Astrocyte of the spinal cord (primary cell): ENCODE results near the gene DNTT.

ENCODE experiments used
- DNase-seq: peaks from one replicate; pipeline ENCODE4 v3.0.0; 2011; ENCODE audit warnings: low read depth, low spot score
- H3K4me3 ChIP-seq: 2 replicates; pipeline ENCODE4 v1.5.1; 2011; ENCODE audit warnings: low read depth, mild to moderate bottlenecking, low read length, moderate library complexity
- in situ Hi-C: cut with HindIII; loops from 2 replicates; pipeline ENCODE4 v1.10.0; 2017; ENCODE audit warnings: low sequenced_read_pairs
- TF ChIP-seq, protein P1 (sequence below): IDR thresholded peaks from 2 replicates; pipeline ENCODE4 v1.5.1; 2012; ENCODE audit warnings: low read depth, mild to moderate bottlenecking, low read length, inconsistent platforms

Gene DNTT

GRCh38 chr10:96346295-96346694 is 42.1 kb downstream of the DNTT start:
- TF ChIP-seq, protein P1, sequence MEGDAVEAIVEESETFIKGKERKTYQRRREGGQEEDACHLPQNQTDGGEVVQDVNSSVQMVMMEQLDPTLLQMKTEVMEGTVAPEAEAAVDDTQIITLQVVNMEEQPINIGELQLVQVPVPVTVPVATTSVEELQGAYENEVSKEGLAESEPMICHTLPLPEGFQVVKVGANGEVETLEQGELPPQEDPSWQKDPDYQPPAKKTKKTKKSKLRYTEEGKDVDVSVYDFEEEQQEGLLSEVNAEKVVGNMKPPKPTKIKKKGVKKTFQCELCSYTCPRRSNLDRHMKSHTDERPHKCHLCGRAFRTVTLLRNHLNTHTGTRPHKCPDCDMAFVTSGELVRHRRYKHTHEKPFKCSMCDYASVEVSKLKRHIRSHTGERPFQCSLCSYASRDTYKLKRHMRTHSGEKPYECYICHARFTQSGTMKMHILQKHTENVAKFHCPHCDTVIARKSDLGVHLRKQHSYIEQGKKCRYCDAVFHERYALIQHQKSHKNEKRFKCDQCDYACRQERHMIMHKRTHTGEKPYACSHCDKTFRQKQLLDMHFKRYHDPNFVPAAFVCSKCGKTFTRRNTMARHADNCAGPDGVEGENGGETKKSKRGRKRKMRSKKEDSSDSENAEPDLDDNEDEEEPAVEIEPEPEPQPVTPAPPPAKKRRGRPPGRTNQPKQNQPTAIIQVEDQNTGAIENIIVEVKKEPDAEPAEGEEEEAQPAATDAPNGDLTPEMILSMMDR: no peak
- no peak for DNase-seq
- in situ Hi-C loops: no loop called here

GRCh38 chr10:96352027-96352426 is 47.8 kb downstream of the DNTT start:
- H3K4me3 ChIP-seq: no peak overlapping the region
- DNase-seq: no peak
- TF ChIP-seq, protein P1: no peak
- in situ Hi-C loops: no loop called here

More at GRCh38 chr10:96346295-96346694, 42.1 kb downstream of the DNTT start:
- H3K4me3 ChIP-seq: no peak overlapping the region

GRCh38 chr10:96352582-96352981 is 48.3 kb downstream of the DNTT start:
- TF ChIP-seq, protein P1: no peak
- in situ Hi-C loops: no loop called here
- DNase-seq: no peak
- H3K4me3 ChIP-seq: no peak overlapping the region

DNA sequence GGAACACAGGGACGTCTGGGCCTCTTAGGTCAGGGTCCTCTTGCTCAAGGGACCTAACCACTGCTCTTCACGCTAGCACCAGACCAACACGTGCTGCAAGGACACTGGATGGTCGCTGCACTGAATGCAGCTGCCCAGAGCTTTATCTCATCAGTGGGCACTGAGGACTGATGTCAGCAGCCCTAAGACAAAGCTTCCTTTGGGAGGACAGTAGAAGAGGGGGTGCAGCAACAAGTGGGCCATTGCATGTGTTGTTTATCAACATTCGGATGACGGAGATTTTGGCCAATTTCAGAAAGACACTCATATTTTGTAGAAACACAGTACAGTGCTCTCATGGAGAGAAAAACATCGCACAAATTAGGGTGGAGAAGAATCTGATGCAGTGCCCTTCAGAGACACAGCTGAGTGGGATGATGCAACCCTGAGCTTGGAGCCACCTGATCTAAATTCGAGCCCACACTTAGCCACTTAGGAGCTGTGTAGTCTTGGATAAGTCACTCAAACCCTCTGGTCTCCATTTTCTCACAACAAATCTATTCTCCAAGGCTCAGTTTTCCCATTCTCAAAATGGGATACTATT is 52.9 kb downstream of the DNTT start:
- no peak overlapping the region for H3K4me3 ChIP-seq
- TF ChIP-seq, protein P1: no peak
- DNase-seq: no peak
- in situ Hi-C loops: no loop called here

- no peak within 1 kb of the TSS for H3K4me3 ChIP-seq
- in situ Hi-C loops: no loop called here
- no peak for DNase-seq
- TF ChIP-seq, protein P1: no peak
These were observed 54.8 kb downstream of the DNTT start, which contains the start of gene OPALIN for GRCh38 chr10:96358851-96359540. OPALIN (minus strand) TSS chr10:96359002; CDS start chr10:96358896, 106 bp downstream.

DNA sequence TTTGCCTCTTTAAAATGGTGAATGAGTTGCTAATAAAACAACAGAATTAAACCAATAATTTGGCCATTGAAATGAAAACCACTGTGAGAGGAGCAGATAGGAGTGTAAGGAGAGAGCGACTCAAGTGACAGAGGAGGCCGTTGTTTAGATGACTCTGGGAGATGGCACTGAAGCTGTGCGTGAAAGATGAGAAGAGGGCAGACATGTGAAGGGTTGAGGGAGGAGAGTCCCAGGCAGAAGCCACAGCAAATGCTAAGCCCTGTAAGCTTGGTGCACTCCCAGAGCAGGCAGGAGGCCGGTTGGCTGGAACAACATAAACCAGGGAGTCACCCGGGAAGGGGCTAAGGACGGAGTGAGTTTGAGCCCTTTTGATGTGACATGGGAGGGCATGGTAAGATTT is 55.4 kb downstream of the DNTT start:
- DNase-seq: no peak
- no peak overlapping the region for H3K4me3 ChIP-seq
- in situ Hi-C loops: no loop called here
- TF ChIP-seq, protein P1: no peak
